Mesothelial cell of epicardium (in vitro differentiated cells): ENCODE measurements around the gene FBL. TPM values are rescaled to one million over a fixed set of nuclear protein-coding genes. Genes with fewer than 3 reads are reported as not detected.
A peak's percentile ranks its signal among the peaks of the same experiment; 100 is the strongest.

Experiments
- DNase-seq, 2 experiments: peaks; one replicate each; pipeline ENCODE4 v3.0.0; 2021; ENCODE audit warnings: low spot score in 2 of 2; ENCODE audit not compliant: unreplicated experiment in 2 of 2
- H3K27ac Mint-ChIP-seq: 2 replicates; pipeline ENCODE4 v1.8.0; 2021; ENCODE audit warnings: mixed read lengths
- H3K27me3 Mint-ChIP-seq: 2 replicates; pipeline ENCODE4 v1.8.0; 2021; ENCODE audit warnings: low read depth, mixed read lengths
- H3K36me3 Mint-ChIP-seq: 2 replicates; pipeline ENCODE4 v1.8.0; 2021; ENCODE audit warnings: mixed read lengths
- H3K4me1 Mint-ChIP-seq: 2 replicates; pipeline ENCODE4 v1.8.0; 2021; ENCODE audit warnings: mixed read lengths
- H3K4me3 Mint-ChIP-seq: 2 replicates; pipeline ENCODE4 v1.8.0; 2021; ENCODE audit warnings: mild to moderate bottlenecking, moderate library complexity, mixed read lengths
- H3K9me3 Mint-ChIP-seq: 2 replicates; pipeline ENCODE4 v1.8.0; 2021; ENCODE audit warnings: mixed read lengths
- CTCF ChIP-seq: fragments of 200-600 bp; sonication (generic); IDR thresholded peaks from one replicate; pipeline ENCODE4 v1.5.0; 2021; ENCODE audit warnings: antibody characterized with exemption; ENCODE audit not compliant: unreplicated experiment
- total RNA-seq: library from RNA; stranded (reverse); gene quantifications from 3 replicates; pipeline ENCODE4 v1.2.1, GENCODE V29; 2021

Gene FBL
- total RNA-seq, 1 donor from 2014 or later: 273 TPM

- no peaks in the 10 kb centered on the region for H3K36me3 Mint-ChIP-seq
- peak overlapping the region; percentile 90 for H3K4me3 Mint-ChIP-seq
- no peaks in the 10 kb centered on the region for H3K27me3 Mint-ChIP-seq
- H3K9me3 Mint-ChIP-seq: no peaks in the 10 kb centered on the region
- H3K4me1 Mint-ChIP-seq: peaks cover 51% of the 10 kb centered on the region
- no peak for DNase-seq
- H3K27ac Mint-ChIP-seq: peak overlapping the region; percentile 95
- no peak for TF ChIP-seq CTCF
These were observed 621 bp downstream of the FBL start for GRCh38 chr19:39845584-39845932.

GRCh38 chr19:39845172-39845571 is 1.0 kb downstream of the FBL start:
- Mint-ChIP-seq H3K4me1 (peaks cover 51% of the 10 kb centered on the region), H3K27me3 (no peaks in the 10 kb centered on the region), H3K36me3 (no peaks in the 10 kb centered on the region), H3K9me3 (no peaks in the 10 kb centered on the region), H3K4me3 (peak overlapping the region; percentile 90), H3K27ac (peak overlapping the region; percentile 52)
- TF ChIP-seq CTCF: no peak
- no peak for DNase-seq

GRCh38 chr19:39843919-39844793 is 2.0 kb downstream of the FBL start:
- Mint-ChIP-seq H3K4me1 (peaks cover 51% of the 10 kb centered on the region), H3K9me3 (no peaks in the 10 kb centered on the region), H3K36me3 (no peaks in the 10 kb centered on the region), H3K27ac (peak overlapping the region; percentile 82), H3K4me3 (peak overlapping the region; percentile 90), H3K27me3 (no peaks in the 10 kb centered on the region)
- no peak for DNase-seq
- peak; percentile 61 for TF ChIP-seq CTCF

- Mint-ChIP-seq H3K4me3 (no peak overlapping the region), H3K27ac (peak overlapping the region; percentile 63), H3K36me3 (peaks cover 1% of the 10 kb centered on the region), H3K9me3 (no peaks in the 10 kb centered on the region), H3K27me3 (no peaks in the 10 kb centered on the region), H3K4me1 (peaks cover 53% of the 10 kb centered on the region)
- DNase-seq: no peak
- no peak for TF ChIP-seq CTCF
These were observed 3.3 kb downstream of the FBL start for GRCh38 chr19:39842693-39843435.

GRCh38 chr19:39841041-39841440 is 5.1 kb downstream of the FBL start:
- no peaks in the 10 kb centered on the region for H3K27me3 Mint-ChIP-seq
- peak overlapping the region; percentile 61 for H3K27ac Mint-ChIP-seq
- no peak overlapping the region for H3K4me3 Mint-ChIP-seq
- peaks cover 11% of the 10 kb centered on the region for H3K36me3 Mint-ChIP-seq
- peaks cover 40% of the 10 kb centered on the region for H3K4me1 Mint-ChIP-seq
- no peak for TF ChIP-seq CTCF
- no peak for DNase-seq
- no peaks in the 10 kb centered on the region for H3K9me3 Mint-ChIP-seq
